NCI-H2196 treated with DMSO at 0.1 percent for 48 hours (cell line): ENCODE data around the gene AGPAT3.
"Not testable (repeated sequence)": the region's sequence is repeated elsewhere in the genome, so short reads cannot be mapped to it uniquely, and the experiment has no call there.

Source experiments
- DNase-seq: peaks from one replicate; lab custom pipeline; 2025; ENCODE audit not compliant: unreplicated experiment; lab: John Stamatoyannopoulos, UW

Gene AGPAT3

DNA sequence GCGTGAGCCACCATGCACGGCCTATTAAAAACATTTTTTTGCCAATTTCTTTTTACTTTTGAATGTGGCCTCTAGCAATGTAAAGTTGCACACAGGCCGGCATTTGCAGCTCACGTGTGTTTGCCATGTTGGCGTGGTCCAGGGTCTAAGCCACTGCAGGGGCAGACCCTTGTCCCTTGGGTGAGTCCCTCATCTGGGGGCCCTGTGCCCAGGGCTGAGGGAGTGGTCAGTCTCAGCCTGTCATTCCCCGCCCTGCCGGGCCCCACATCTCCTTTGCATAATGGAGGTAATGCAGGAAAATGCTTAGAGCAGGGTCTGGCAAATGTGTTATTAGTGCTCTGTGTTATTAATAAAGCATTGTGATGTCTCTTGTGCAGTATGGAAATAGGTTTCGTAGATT, 16.9 kb downstream of the AGPAT3 start:
- no peak for DNase-seq

DNA sequence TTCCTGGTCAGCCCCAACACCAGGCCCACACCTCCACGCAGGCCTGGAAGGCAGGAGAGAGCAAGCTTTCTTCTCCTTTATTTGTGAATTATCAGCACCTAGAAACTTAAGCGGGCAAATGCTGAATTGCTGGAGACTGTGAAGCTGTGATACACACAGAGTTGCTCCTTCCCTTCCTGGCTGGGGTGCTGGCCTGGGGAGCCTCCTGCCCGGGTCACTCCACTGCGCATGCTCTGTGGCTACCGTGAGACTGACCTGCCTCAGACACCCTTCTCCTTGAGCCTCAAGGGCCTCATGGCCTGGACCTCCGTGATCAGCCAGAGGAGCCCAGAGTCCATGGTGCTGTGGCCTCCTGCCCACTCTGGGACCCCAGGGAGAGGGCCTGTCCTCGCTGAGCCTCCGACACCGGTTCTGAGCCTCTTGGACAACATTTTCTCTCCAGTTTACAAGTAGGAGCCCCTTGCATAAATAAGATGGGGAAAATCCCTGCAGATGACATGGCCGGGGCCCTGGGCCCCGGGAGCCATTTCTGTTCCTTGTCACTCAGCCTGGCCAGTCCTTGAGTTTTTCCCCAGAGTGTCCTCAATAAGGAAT, 18.0 kb downstream of the AGPAT3 start:
- no peak for DNase-seq

DNA sequence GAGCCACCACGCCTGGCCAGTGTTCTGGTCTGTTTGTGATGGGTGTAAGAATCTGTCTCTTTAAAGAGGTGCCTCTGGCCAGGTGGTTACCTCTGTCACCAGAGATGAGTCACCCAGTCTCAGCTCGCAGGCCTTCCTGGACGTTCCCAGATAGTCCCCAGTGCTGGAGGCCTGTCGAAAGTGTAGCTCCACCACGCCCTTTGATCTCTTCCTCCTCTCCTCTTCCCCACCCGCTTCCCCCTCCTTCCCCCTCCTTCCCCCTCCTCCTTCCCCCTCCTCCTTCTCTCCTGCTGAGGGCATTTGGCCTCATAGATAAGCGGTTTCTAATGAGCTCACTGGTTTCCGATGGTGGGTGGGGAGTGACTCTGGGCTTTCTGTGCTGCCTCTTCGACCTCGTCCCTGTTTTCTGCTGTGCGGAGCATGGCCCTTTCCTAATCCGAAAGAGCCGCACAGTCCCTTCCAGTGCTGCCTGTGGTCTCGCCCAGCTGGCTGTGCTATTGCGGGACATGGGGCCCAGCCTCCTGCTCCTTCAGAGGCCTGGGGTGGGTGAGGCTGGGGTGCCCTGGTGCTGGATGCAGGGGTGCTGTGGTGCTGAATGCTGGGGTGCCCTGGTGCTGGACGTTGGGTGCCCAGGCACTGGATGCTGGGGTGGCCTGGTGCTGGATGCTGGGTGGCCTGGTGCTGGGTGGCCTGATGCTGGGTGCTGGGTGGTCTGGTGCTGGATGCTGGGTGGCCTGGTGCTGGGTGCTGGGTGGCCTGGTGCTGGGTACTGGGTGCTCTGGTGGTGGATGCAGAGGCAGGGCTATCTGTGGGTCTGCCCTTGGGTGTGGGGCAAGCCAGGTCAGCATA, 19.2 kb downstream of the AGPAT3 start:
- peak; percentile 26 for DNase-seq

DNA sequence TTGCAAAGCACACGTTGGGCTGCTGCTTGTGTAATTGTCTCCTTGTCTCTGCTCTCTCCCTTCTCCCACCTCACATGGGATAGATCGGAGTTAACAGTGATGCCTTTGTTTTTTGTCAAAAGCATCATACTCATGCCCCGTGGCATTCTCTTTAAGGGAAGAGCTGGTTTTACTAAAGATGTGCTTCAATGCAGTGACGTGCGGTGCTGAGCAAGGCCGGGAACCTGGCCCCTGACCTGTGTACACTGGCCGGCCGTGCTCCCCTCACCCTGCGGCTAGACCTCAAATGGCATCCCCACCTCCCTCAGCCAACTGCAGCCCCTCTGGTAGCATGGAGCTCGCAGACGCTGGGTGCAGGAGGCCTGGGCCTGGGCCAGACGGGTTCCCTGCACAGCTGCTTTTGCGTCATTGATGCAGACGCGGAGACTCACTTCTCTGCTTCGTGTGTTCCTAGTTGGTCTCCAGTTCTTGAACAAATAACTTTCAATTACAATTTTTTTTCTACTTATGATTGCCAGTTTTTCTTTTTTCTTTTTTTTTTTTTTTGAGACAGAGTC, 19.9 kb downstream of the AGPAT3 start:
- DNase-seq = no peak

DNA sequence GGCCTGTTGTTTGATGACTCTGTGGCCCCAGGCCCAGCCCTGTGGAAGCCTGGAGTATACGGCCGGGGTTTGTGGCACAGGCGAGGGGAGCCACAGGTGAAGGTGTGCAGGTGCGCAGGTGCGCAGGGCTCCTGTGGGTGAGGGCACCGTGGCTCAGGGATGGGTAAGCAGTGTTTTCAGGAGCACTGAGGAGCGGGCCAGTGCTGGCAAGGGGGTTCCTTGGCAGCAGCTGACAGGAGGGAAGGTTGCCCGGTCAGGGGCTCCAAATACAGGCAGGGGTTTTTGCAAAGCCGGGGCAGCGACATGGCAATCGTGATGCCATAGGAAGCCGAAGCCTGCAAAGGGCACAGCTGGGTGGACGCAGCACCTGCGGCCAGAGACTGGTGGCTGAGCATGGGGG, 20.7 kb downstream of the AGPAT3 start:
- DNase-seq = no peak

DNA sequence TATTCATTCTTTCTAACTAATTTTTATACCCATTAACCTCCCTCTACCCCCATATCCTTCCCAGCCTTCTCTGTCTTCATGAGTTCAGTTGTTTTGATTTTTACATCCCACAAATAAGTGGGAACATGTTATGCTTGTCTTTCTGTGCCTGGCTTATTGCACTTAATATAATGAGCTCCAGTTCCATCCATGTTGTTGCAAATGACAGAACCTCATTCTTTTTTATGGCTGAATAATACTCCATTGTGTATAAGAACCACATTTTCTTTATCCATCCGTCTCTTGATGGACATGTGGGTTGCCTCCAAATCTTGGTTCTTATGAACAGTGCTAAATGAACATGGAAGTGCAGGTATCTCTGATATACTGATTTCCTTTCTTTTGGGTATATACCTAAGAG, 21.5 kb downstream of the AGPAT3 start:
- DNase-seq = no peak

DNA sequence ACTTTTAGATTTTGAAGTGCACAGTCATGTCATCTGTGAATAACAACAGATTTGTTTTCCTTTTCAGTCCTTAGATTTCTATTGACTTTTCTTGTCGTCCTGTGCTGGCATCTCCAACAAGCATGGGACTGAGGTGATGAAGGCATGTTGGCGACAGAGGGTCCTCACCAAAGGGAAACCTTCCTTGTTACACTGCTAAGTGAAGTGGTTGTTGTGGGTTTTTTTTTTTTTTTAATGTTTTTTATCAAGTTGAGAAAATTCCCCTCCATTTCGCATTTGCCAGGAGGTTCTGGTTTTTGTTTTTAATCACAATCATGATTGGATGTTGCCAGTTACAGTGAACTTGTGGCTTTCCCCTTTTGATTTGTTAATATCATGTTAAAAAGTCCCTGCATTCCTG, 24.0 kb downstream of the AGPAT3 start:
- DNase-seq = no peak

DNA sequence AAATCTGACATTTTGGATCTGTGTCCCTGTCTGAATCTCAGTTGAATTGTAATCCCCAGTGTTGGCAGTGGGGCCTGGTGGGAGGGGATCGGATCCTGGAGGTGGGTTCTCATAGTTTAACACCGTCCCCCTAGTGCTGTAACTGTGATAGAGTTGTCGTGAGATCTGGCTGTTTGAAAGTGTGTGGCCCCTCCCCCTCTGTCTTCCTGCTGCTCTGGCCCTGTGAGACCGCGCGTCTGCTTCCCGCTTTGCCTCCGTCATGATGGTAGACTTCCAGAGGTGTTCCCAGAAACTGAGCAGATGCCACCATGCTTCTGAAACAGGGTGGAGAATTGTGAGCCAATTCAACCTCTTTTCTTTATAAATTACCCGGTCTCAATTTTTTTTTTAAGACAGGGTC, 25.0 kb downstream of the AGPAT3 start:
- DNase-seq = no peak

DNA sequence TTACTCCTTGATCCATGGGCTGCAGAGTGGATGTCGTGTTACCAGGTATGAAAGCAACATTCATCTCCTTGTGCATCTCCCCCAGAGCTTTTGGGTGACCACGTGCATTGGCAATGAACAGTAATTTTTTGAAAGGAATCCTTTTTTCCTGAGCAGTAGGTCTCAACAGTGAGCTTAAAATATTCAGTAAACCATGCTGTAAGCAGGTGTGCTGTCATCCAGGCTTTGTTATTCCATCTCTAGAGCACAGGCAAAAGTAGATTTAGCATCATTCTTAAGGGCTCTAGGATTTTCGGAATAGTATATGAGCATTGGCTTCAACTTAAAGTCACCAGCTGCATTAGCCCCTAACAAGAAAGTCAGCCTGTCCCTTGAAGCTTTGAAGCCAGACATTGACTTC, 27.3 kb downstream of the AGPAT3 start:
- DNase-seq = no peak

DNA sequence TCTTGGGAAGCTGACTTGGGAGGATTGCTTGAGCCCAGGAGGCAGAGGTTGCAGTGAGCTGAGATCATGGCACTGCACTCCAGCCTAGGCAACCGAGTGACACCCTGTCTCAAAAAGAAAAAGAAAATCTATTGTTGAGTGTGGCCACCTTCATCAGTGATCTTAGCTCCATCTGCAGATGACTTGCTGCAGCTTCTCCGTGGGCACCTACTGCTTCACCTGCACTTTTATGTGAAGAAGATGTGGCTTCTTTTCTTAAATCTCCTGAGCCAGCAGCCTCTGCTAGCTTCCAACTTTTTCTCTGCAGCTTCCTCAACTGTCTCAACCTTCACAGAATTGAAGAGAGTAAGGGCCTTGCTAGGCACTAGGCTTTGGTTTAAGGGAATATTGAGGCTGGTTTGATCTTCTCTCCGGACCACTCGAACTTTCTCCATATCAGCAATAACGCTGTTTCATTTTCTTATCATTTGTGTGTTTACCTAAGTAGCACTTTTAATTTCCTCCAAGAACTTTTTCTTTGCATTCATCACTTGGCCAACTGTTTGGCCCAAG, 28.0 kb downstream of the AGPAT3 start:
- DNase-seq = no peak

DNA sequence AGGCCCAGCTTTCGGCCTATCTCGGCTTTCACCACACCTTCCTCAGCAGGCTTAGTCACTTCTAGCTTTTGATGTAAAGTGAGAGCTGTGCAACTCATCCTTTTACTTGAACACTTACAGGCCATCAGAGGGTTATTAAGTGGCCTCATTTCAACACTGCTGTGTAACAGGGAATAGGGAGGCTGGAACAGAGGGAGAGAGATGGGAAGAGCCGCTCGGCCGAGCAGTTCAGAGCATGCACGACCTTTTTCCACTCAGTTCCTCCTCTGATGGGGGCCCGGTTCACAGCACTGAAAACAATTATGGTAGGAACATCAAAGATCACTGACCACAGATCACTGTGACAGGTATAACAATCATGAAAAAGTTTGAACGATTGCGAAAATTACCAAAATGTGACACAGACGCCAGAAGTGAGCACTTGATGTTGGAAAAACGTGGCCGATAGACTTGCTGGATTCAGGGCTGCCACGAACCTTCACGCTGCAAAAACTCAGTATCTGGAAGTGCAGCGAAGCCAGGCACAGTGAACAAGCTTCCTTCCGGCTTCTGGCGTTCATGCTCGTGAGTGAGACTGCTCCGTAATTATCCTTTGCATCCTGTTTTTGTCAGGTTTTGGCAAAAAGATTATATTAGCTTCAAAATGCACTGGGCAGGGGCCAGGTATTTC, 28.6 kb downstream of the AGPAT3 start:
- DNase-seq = no peak

DNA sequence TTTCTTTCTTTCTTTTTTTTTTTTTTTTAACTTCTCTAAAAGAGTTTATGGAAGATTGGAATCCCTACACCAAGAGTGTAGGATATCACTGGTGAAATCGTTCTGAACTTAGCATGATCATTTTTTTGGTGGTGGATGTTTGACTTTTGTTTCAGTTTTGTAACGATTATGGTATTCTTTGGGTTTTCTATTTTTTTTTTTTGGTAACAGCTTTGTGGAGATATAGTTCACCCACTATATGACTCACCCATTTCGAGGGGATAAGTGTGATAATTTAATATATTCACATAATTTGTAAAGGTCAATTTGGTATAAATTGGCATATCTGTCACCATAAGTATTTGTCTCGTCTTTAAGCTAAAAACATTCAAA, 29.2 kb downstream of the AGPAT3 start:
- DNase-seq = no peak

DNA sequence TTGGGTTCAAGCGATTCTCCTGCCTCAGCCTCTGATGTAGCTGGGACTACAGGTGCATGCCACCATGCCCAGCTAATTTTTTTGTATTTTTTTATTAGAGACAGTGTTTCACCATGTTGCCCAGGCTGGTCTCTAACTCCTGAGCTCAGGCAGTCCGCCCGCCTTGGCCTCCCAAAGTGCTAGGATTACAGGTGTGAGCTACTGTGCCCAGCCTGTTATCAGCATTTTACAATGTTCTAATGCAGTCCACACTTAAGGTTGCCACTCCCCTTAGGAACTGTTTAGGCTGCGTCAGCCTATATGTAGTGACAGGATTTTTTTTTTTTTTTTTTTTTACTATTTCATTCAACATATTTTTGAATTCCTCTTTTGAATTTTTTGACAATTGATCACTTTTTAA, 30.2 kb downstream of the AGPAT3 start:
- DNase-seq = no peak

DNA sequence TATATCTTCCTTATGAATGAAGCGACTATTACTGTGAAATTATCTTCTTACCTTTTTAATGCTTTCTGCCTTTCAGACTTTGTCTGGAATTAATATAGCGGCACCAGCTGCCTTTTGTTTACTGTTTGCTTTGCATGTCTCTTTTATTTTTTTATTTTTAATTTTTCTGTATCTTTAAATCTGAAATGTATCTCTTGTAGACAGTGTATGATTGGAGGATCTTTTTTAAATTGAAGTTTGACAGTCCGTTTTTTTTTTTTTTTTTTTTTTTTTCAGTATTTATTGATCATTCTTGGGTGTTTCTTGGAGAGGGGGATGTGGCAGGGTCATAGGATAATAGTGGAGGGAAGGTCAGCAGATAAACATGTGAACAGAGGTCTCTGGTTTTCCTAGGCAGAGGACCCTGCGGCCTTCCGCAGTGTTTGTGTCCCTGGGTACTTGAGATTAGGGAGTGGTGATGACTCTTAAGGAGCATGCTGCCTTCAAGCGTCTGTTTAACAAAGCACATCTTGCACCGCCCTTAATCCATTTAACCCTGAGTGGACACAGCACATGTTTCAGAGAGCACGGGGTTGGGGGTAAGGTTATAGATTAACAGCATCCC, 31.8 kb downstream of the AGPAT3 start:
- DNase-seq = not testable (repeated sequence)

DNA sequence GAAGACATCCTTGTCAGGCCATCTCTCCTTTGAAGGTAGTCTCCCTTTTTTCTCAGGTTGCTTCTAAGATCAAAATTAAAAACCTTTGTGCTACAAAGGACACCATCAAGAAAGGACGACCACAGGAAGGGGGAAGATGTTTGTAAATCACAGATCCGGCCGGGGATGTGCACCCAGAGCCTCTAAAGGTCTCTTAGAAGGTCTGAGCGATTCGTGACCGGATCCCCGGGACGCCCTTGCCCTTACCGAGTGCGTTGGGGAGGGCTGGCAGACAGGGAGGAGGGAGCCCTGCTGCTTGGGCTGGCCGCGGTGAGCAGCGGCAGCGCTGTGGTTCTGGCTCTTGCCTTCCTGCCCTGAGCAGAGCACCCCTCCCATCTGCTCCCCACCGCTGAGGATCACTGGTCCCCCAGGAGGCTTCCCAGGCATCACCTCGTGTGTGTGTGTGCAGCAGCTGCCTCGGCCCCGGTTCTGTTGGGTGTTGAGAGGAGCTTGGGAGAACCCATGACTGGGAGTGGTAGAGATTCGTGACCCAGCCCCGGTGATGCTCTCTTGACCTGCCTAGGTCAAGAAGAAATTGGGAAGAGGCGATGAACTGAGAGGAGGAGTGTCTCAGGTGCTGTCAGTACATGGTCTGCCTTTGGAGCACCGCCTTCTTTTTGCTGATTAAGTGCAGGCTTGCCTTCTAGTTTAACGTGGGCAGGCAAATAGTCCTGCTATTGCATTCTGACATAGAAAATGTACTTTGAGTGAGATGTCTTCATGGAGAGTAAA, 34.5 kb downstream of the AGPAT3 start:
- no peak for DNase-seq

DNA sequence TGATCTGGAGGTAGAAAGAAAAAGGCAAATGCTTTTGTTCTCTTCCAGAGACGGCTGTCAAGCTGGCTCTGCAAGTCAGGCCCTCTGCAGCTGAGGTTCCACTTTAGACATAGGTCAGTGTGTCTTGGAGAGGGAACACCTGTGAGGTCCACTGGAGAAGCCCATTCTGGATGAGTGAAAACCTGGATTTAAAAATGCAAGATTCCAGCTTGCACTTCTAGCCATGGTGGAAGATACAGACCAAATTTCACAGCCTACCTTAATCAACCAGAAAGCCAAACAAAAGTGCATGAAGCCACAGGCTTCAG, 35.0 kb downstream of the AGPAT3 start:
- no peak for DNase-seq

DNA sequence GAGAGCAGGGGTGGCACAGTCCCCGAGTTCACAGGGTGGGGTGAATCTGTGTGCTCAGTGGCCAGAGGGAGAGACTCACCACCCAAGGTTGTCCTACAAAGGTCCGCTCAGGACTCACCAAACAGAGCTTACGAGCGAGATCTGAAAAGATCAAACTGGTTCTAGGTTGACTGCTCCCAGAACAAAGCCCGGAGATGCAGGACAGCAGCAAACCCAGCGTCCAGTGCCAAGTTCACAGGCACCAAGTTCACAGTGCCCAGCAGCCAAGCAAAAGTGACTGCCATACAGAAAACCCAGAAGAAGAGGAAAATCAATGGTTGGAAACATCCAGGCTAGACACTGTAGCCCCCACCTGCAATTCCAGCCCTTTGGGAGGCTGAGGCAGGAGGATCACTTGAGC, 35.7 kb downstream of the AGPAT3 start:
- no peak for DNase-seq

DNA sequence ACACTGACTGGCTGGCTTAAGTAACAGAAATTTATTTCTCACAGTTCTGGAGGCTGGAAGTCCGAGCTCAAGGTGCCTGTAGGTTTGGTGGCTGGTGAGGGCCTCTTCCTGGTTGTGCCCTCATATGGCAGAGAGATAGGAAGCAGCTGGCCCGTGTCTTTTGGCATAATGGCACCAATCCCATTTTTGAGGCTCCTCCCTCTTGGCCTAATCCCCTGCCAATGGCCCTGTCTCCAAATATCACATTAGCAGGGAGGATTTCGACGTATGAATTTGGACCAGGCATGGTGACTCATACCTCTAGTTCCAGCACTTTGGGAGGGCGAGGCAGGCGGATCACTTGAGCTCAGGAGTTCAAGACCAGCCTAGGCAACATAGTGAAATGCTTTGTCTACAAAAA, 37.4 kb downstream of the AGPAT3 start:
- DNase-seq = no peak

DNA sequence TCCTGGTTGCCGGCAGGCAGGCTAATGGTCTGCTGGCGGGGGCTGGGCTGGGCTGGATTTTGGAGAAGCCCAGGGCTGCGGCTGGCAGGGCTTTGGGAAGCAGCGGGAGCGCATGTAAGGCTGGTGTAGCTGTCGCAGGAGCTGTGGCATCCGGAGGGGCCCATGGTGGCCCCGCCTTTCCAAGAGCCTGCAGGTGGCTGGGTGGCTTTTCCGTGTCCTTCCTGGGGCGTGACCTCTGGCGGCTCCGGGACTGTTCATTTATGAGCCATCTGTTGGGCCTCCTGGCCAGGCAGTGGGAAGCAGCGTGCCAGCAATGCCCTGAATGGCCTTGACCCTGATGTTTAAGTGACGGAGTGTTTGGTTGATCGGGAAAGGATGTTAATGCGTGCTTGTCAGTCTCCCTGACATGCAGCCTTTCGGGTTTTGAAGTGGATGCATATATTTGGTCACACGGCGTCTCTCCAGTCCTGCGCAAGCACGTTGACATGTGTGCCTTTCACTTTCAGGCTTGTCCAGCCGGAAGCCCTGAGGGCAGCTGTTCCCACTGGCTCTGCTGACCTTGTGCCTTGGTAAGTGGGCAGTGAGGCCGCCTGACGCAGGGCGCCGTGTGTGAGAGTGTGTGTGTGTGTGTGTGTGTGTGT, 38.5 kb downstream of the AGPAT3 start:
- no peak for DNase-seq

DNA sequence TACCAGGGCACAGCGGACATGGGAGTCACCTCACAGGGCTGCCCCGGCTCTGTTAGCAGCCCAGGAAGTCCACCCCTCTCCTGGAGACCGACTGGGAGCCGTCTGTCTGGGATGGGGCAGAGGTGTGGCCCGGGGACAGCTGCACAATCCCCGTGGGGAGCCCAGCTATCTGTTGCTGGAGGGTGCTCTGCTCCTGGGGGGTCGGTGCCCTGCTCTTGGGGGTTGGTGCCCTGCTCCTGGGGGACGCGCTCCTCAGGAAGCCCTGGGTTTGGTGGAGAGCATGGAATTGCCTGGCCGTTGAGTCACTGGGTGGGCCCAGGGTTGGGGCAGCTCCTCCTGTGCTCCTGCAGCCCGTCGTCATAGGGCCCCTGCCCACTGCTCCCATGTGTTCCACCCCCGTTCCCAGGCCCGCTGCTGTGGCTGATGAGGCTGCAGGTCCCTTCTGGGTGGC, 39.3 kb downstream of the AGPAT3 start:
- DNase-seq = no peak
